Activated T-cell treated with anti-CD3 and anti-CD28 coated beads, Interleukin-2, amount 50 U/mL, for 24 hours (primary cell): Measurements from ENCODE around the gene UGGT2.
"Not testable (repeated sequence)": the region's sequence is repeated elsewhere in the genome, so short reads cannot be mapped to it uniquely, and the experiment has no call there.

Experiments used
- DNase-seq: peaks from one replicate; pipeline ENCODE4 v3.0.0-alpha.2; 2020
- H3K27ac Mint-ChIP-seq: 2 replicates; pipeline ENCODE4 v1.8.0; 2020; ENCODE audit warnings: mild to moderate bottlenecking, mixed read lengths
- H3K27me3 Mint-ChIP-seq: 2 replicates; pipeline ENCODE4 v1.8.0; 2020; ENCODE audit warnings: mixed read lengths
- H3K36me3 Mint-ChIP-seq: 2 replicates; pipeline ENCODE4 v1.8.0; 2020; ENCODE audit warnings: low read depth, mixed read lengths
- H3K4me1 Mint-ChIP-seq: 2 replicates; pipeline ENCODE4 v1.8.0; 2020; ENCODE audit warnings: low read depth, mixed read lengths
- H3K4me3 Mint-ChIP-seq: 2 replicates; pipeline ENCODE4 v1.8.0; 2020; ENCODE audit warnings: mild to moderate bottlenecking, moderate library complexity, mixed read lengths
- H3K9me3 Mint-ChIP-seq: 2 replicates; pipeline ENCODE4 v1.8.0; 2020; ENCODE audit warnings: mixed read lengths

The UGGT2 gene

DNA sequence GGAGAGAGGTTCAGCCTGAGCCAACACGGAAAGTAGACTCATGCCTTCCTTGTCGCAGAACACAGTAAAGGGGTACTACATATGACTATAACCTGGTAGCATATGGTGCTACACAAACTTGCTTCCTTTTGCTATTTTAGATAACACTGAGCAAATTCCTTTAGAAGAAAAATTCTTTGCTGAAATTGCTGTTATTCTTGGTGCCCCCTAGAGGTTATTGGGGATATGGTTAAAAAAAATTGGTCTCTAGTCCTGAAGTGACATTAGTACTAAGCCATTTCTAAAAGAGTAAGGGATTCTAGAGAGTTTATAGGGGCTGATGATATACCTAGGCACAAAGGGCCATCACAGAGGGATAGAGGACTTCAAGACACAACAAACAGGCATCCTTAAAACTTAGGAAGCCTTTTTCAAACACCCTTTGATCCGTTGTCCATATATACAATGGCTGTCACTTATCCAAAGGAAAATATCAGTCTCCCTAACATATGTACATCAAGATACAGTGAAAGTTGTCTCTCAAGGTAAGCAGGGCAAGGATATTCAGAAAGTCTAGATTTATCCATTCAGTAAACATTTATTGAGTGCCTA is 22.8 kb upstream of the UGGT2 start:
- no peak for DNase-seq
- H3K27ac Mint-ChIP-seq: no peak overlapping the region

DNA sequence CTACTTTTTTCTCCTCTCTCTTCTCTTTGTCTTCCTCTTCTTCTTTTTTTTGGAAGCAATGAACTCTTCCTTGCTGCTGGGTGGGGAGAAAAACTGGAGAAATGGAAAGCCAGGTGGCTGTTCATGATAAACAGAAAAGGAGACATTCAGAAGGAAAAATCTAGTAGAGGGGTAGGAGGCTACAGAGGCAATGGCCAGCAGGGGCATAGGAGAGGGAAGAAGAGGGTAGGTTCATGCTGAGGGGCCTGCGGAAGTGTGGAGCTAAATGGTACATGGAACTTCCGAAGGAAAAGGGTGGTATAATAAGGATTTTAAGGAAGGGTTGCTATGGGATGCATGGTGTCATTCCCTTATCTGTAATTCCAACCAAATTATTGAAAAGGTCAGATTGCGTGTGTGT is 19.2 kb upstream of the UGGT2 start:
- Mint-ChIP-seq H3K27me3 (no peaks in the 10 kb centered on the region), H3K36me3 (no peaks in the 10 kb centered on the region), H3K9me3 (peaks cover 7% of the 10 kb centered on the region), H3K4me3 (no peak overlapping the region), H3K4me1 (no peaks in the 10 kb centered on the region), H3K27ac (no peak overlapping the region)
- no peak for DNase-seq

More for the DNA sequence above, 22.8 kb upstream of the UGGT2 start:
- Mint-ChIP-seq H3K27me3 (no peaks in the 10 kb centered on the region), H3K36me3 (no peaks in the 10 kb centered on the region), H3K9me3 (peaks cover 7% of the 10 kb centered on the region), H3K4me3 (no peak overlapping the region), H3K4me1 (no peaks in the 10 kb centered on the region)

- Mint-ChIP-seq H3K27me3 (no peaks in the 10 kb centered on the region), H3K27ac (no peak overlapping the region), H3K36me3 (no peaks in the 10 kb centered on the region), H3K9me3 (peaks cover 4% of the 10 kb centered on the region), H3K4me1 (no peaks in the 10 kb centered on the region), H3K4me3 (no peak overlapping the region)
- DNase-seq: no peak
Observed at GRCh38 chr13:96071504-96071903, 18.3 kb upstream of the UGGT2 start.

GRCh38 chr13:96068729-96069128 is 15.5 kb upstream of the UGGT2 start:
- Mint-ChIP-seq H3K27me3 (no peaks in the 10 kb centered on the region), H3K4me3 (no peak overlapping the region), H3K27ac (no peak overlapping the region), H3K36me3 (no peaks in the 10 kb centered on the region), H3K9me3 (peaks cover 4% of the 10 kb centered on the region), H3K4me1 (no peaks in the 10 kb centered on the region)
- DNase-seq: no peak

DNA sequence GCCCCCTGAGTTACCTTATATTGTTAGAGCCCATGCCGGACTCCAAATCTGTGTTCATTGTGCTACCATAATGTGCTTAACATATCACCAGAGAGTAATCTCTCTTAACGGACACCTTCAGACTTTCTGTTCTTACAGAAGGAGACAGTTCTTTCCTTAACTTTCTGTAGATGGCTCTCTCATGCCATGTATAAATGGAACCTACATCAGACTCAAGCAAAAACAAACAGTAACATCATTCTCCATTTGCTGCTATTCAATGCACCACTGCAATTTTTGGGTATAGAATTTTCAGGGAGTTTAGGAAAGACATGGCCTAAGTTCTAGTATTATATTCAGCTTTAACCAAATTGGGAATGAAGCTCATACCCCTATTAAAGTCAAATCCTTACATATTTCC is 12.6 kb upstream of the UGGT2 start:
- Mint-ChIP-seq H3K27ac (no peak overlapping the region), H3K27me3 (no peaks in the 10 kb centered on the region), H3K36me3 (no peaks in the 10 kb centered on the region), H3K4me3 (no peak overlapping the region), H3K9me3 (no peaks in the 10 kb centered on the region), H3K4me1 (no peaks in the 10 kb centered on the region)
- no peak for DNase-seq

- H3K4me1 Mint-ChIP-seq: peaks cover 8% of the 10 kb centered on the region
- DNase-seq: no peak
- H3K27ac Mint-ChIP-seq: no peak overlapping the region
- H3K4me3 Mint-ChIP-seq: peak overlapping the region; percentile 39
- peaks cover 9% of the 10 kb centered on the region for H3K9me3 Mint-ChIP-seq
- no peaks in the 10 kb centered on the region for H3K36me3 Mint-ChIP-seq
- H3K27me3 Mint-ChIP-seq: peaks cover 63% of the 10 kb centered on the region
Observed at GRCh38 chr13:96052656-96053002, 572 bp downstream of the UGGT2 start.

- not testable (repeated sequence) for H3K36me3 Mint-ChIP-seq, H3K4me3 Mint-ChIP-seq, H3K27ac Mint-ChIP-seq, H3K4me1 Mint-ChIP-seq, H3K9me3 Mint-ChIP-seq, DNase-seq
- H3K27me3 Mint-ChIP-seq: peaks cover 63% of the 10 kb centered on the region
Observed at GRCh38 chr13:96051946-96052345, 1.3 kb downstream of the UGGT2 start.

- H3K27me3 Mint-ChIP-seq: peaks cover 63% of the 10 kb centered on the region
Observed at GRCh38 chr13:96051491-96051890, 1.7 kb downstream of the UGGT2 start.

DNA sequence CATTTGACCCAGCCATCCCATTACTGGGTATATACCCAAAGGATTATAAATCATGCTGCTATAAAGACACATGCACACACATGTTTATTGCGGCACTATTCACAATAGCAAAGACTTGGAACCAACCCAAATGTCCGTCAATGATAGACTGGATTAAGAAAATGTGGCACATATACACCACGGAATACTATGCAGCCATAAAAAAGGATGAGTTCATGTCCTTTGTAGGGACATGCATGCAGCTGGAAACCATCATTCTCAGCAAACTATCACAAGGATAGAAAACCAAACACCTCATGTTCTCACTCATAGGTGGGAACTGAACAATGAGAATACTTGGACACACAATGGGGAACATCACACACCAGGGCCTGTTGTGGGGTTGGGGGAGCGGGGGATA is 2.2 kb downstream of the UGGT2 start:
- DNase-seq, H3K4me3 Mint-ChIP-seq, H3K36me3 Mint-ChIP-seq, H3K27ac Mint-ChIP-seq, H3K4me1 Mint-ChIP-seq: not testable (repeated sequence)
- peaks cover 63% of the 10 kb centered on the region for H3K27me3 Mint-ChIP-seq
- peaks cover 14% of the 10 kb centered on the region for H3K9me3 Mint-ChIP-seq

More at GRCh38 chr13:96051491-96051890, 1.7 kb downstream of the UGGT2 start:
- not testable (repeated sequence) for H3K9me3 Mint-ChIP-seq, H3K36me3 Mint-ChIP-seq, H3K4me3 Mint-ChIP-seq, DNase-seq, H3K27ac Mint-ChIP-seq, H3K4me1 Mint-ChIP-seq

DNA sequence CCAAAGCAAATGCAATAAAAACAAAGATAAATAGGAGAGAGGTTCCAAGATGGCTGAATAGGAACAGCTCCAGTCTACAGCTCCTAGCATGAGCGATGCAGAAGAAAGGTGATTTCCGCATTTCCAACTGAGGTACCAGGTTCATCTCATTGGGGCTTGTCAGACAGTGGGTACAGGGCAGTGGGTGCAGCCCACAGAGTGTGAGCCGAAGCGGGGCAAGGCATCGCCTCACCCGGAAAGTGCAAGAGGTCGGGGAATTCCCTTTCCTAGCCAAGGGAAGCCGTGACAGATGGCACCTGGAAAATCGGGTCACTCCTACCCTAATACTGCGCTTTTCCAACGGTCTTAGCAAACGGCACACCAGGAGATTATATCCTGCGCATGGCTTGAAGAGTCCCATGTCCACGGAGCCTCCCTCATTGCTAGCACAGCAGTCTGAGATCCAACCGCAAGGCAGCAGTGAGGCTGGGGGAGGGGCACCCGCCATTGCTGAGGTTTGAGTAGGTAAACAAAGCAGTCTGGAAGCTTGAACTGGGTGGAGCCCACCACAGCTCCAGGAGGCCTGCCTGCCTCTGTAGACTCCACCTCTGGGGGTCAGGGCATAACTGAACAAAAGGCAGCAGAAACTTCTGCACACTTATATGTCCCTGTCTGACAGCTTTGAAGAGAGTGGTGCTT is 6.6 kb downstream of the UGGT2 start:
- not testable (repeated sequence) for H3K36me3 Mint-ChIP-seq, H3K4me1 Mint-ChIP-seq, H3K27ac Mint-ChIP-seq, DNase-seq, H3K4me3 Mint-ChIP-seq
- H3K9me3 Mint-ChIP-seq: peaks cover 11% of the 10 kb centered on the region
- H3K27me3 Mint-ChIP-seq: peaks cover 34% of the 10 kb centered on the region

DNA sequence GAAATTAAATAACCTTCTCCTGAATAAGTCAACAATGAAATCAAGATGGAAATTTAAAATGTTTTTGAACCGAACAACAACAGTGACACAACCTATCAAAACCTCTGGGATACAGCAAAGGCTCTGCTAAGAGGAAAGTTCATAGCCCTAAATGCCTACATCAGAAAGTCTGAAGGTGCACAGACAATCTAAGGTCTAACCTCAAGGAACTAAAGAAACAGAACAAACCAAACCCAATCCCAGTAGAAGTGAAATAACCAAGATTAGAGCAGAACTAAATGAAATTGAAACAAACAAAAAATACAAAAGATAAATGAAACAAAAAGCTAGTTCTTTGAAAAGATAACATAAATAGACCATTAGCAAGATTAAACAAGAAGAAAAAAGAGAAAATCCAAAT is 9.0 kb downstream of the UGGT2 start:
- H3K27ac Mint-ChIP-seq: no peak overlapping the region

GRCh38 chr13:96041326-96042110 is 11.7 kb downstream of the UGGT2 start:
- no peak overlapping the region for H3K4me3 Mint-ChIP-seq

More for the DNA sequence above, 9.0 kb downstream of the UGGT2 start:
- no peak for DNase-seq
- Mint-ChIP-seq H3K4me3 (no peak overlapping the region), H3K4me1 (no peaks in the 10 kb centered on the region), H3K27me3 (peaks cover 12% of the 10 kb centered on the region), H3K9me3 (peaks cover 11% of the 10 kb centered on the region), H3K36me3 (no peaks in the 10 kb centered on the region)

GRCh38 chr13:96036515-96036914 is 16.7 kb downstream of the UGGT2 start:
- Mint-ChIP-seq H3K9me3 (no peaks in the 10 kb centered on the region), H3K27ac (no peak overlapping the region), H3K27me3 (no peaks in the 10 kb centered on the region), H3K4me1 (no peaks in the 10 kb centered on the region), H3K4me3 (no peak overlapping the region), H3K36me3 (no peaks in the 10 kb centered on the region)
- DNase-seq: no peak

More at GRCh38 chr13:96041326-96042110, 11.7 kb downstream of the UGGT2 start:
- no peak for DNase-seq
- H3K36me3 Mint-ChIP-seq: no peaks in the 10 kb centered on the region
- no peaks in the 10 kb centered on the region for H3K4me1 Mint-ChIP-seq
- H3K27me3 Mint-ChIP-seq: no peaks in the 10 kb centered on the region
- peaks cover 11% of the 10 kb centered on the region for H3K9me3 Mint-ChIP-seq
- H3K27ac Mint-ChIP-seq: no peak overlapping the region

DNA sequence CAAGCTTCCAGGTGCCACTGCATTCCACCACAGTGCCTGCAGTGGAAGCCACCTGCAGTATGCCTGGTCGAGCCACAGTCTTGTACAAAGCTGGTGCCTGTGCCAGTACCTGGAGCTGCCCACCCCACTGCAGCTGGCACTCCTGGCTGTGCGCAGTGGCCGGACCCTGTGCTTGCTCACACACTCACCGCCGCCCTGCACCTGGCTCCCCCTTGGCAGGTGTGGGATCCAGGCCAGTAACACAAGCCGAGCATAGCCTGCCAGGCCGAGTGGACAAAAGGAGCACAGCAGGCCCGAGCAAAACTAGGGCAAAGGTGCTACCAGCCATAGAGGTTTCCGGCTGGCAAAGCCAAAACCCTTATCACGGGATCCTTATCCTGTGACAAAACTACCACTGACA is 18.5 kb downstream of the UGGT2 start:
- Mint-ChIP-seq H3K9me3 (no peaks in the 10 kb centered on the region), H3K4me1 (no peaks in the 10 kb centered on the region), H3K27me3 (no peaks in the 10 kb centered on the region), H3K27ac (no peak overlapping the region), H3K4me3 (no peak overlapping the region), H3K36me3 (no peaks in the 10 kb centered on the region)
- no peak for DNase-seq
